ENCODE measurements around the gene ADAD2.

ADAD2 gene

GRCh38 chr16:84244728-84245127 lies 53.8 kb downstream of the ADAD2 start:
- DNase-seq (ENCODE audit: insufficient read length) (no peak), FAIRE-seq (no peak)
- TF ChIP-seq TAF1 (IDR thresholded peaks at IDR 0.05; ENCODE audit: borderline replicate concordance, low read depth, low read length) (no peak), POLR2A (IDR thresholded peaks at IDR 0.05; ENCODE audit: low read depth, low read length) (no peak), POLR2AphosphoS5 (IDR thresholded peaks at IDR 0.05; ENCODE audit: low read depth, low read length) (no peak)

- no peak for FAIRE-seq
- DNase-seq (ENCODE audit: insufficient read length): no peak
- TF ChIP-seq POLR2AphosphoS5 (IDR thresholded peaks at IDR 0.05; ENCODE audit: low read depth, low read length): no peak
Observed at GRCh38 chr16:84245956-84246678, 55.2 kb downstream of the ADAD2 start.

- DNase-seq (ENCODE audit: insufficient read length) (no peak), FAIRE-seq (no peak)
- TF ChIP-seq TAF1 (IDR thresholded peaks at IDR 0.05; ENCODE audit: borderline replicate concordance, low read depth, low read length): no peak
- no peak for TF ChIP-seq POLR2A (IDR thresholded peaks at IDR 0.05; ENCODE audit: low read depth, low read length)
- no peak for TF ChIP-seq POLR2AphosphoS5 (IDR thresholded peaks at IDR 0.05; ENCODE audit: low read depth, low read length)
Observed at GRCh38 chr16:84246679-84247077, 55.7 kb downstream of the ADAD2 start.

All from GM12892 (cell line).